GM19438 (cell line): ENCODE data around the gene OBSCN.

Experiments
- ATAC-seq: cut with Tn5 transposase; IDR thresholded peaks from one replicate; pipeline ENCODE4 v1.9.1; 2021; ENCODE audit warnings: low read depth; ENCODE audit not compliant: unreplicated experiment

The OBSCN gene

DNA sequence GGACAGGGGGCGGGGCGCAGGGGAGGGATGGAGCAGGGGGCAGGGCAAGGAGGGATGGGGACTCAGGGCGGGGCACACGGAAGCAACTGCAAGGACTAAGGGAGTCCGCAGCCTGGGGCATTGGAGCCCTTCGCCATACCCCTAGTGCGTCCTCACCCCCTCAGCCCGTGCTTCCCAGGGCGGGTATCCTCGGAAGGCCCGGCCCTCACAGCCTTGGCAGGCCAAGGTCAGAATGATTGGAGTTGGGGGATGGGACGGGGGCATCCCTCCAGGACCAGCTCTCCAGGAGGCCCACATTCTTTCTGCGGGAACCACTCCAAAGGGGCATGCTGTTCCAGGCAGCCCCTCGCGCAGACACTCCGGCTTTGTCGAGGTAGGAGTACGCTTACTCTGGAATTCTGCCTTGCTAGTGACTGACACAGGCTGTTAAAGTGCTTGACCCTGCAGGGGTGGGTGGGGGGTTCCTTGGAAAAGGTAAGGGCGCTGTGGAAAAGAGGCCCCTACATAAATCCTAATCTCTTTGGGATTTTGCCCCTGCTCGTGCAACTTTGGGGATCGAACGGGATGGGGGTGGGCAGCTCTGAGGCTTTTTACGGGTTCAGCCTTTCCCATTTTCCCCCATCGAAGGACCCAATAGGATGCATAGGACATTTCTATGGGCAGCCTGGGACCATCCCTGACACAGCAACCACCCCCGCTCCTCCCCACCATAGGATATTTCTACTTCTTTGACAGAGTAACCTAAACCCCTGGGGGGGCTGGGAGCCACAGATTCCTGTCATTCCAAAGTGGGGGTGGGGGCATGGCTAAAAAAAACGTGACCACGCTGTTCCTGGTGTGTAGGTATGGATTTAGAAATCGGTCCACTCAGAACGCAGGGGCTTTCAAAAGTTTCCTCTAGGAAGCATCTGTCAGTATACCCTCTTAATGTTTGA lies 199.5 kb downstream of the OBSCN start:
- peak; percentile 31 for ATAC-seq

GRCh38 chr1:228408041-228408868 lies 200.4 kb downstream of the OBSCN start:
- no peak for ATAC-seq

DNA sequence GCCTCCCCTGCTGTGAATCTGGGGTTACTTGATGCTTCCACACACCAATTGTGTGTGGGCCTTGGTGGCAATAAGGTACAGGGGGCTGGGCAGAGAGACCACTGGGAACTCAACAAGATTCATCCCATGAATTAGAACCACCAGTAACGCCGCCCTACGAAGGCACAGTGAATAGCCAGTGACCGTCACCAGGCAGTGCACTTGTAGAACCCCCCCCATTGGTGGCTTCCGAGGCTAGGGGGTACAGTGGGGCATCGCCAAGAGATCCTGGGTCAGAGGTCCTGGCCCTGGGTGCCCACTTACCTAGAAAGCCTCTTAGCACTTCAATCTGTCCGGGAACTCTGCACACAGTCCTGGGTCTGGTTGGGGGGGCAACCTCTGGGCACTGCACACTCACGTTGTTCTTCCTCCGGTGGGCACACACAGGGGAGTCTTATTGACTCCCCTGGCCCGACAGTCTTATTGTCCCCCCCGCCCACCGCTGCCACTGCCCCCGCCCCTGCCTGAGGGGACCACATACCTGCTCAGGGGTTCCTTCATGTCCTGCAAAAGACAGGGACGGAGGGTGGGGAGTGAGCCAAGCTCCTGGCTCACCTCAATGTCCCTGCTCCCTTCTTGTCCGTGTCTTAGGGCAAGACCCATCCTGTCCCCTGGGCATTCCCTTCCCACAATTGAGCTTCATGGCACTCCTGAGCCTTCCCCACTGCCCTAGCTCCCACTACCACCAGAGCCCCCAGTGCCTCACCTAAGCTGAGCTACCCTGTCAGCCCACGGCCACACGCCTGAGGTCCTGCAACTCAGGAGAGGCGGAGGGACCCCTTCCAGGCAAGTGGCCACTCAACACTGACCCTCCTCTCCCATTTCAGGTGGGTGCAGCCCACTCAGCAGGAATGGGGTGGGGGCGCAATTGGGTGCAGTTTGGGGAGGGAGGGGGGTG lies 201.3 kb downstream of the OBSCN start:
- no peak for ATAC-seq

DNA sequence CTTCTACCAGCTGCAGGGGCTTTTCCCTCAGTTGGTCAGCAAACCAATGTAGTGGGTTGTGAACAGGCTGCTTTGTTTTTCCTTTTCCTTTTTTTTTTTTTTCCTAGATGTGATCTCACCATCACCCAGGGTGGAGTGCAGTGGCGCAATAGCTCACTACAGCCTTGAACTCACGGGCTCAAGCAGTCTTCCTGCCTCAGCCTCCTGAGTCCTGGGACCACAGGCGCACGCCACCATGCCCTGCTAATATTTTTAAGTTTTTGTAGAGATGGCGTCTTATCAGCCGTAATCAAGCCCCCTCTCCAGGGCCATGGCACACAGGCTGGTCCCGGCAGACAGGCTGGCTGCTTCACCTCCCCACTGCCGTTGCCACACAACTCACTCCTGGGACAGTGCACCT lies 202.2 kb downstream of the OBSCN start:
- no peak for ATAC-seq

GRCh38 chr1:228410671-228411070 lies 202.8 kb downstream of the OBSCN start:
- no peak for ATAC-seq

- ATAC-seq = no peak
These were observed 203.3 kb downstream of the OBSCN start for GRCh38 chr1:228411121-228411520.

- no peak for ATAC-seq
These were observed 203.9 kb downstream of the OBSCN start for GRCh38 chr1:228411548-228412430.

DNA sequence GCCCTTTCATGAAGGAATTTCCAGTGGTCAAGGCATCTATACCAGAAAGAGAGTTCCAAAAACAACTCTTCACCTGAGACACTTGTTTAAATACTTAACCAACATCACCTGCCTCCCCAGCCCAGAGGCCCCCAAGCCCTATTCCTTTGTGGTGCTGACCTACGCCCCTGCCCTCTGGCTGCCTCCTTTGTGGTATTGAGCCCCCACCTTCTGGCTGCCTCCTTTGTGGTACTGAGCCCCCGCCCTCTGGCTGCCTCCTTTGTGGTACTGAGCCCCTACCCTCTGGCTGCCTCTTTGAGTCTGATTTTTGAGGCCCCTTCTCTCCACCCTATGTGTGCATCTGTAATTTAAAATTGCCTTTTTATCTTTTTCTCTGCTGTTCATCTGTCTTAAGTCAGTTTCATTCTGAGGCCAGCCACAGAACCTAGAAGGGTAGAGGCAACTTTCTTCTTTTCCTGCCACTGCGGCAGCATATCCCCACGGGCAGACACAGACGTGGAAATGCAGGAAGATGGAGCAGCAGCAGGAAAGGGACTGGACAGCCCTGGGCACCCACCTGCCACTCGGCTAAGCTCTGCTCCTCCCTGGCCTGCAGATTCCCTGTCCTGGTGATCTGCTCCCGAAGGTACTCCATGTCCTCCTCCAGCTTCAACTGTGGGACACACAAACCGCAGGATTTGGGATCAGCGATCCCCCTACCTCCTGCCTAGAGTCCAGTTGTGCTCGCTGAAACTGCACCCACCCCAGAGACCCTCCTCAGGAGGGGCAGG lies 205.6 kb downstream of the OBSCN start:
- ATAC-seq = no peak

DNA sequence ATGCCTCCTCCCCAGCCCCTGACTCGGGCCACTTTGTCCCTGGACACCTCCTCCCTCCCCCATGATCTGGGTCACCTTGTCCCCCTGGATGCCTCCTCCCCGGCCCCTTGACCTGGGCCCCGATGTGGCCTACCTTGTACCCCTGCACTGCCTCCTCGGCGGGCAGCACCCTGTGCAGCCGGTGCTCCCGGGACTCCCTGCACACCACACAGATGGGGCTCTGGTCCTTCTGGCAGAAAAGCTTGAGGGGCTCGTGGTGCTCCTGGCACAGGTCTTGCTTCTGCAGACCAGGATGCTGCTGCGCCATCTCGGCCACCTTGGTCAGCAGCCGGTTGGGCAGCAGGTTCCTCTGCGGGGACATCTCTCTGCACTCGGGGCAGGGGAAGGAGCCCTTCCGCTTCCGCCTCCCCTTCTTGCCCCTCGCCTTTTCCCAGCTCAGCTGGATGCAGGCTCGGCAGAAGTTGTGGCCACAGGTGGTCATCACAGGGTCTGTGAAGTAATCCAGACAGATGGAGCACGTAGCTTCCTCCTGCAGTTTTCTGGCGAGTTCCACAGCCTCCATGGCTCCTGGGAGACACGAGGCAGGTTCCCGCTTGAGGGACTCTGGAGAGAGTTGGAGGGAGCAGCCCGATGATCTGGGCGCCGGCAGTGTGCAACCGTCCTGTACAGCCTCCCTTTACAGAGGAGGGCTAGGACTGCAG lies 206.8 kb downstream of the OBSCN start:
- ATAC-seq = no peak

GRCh38 chr1:228415221-228415620 lies 207.4 kb downstream of the OBSCN start:
- ATAC-seq = no peak

GRCh38 chr1:228415853-228416216 lies 208.0 kb downstream of the OBSCN start:
- no peak for ATAC-seq

DNA sequence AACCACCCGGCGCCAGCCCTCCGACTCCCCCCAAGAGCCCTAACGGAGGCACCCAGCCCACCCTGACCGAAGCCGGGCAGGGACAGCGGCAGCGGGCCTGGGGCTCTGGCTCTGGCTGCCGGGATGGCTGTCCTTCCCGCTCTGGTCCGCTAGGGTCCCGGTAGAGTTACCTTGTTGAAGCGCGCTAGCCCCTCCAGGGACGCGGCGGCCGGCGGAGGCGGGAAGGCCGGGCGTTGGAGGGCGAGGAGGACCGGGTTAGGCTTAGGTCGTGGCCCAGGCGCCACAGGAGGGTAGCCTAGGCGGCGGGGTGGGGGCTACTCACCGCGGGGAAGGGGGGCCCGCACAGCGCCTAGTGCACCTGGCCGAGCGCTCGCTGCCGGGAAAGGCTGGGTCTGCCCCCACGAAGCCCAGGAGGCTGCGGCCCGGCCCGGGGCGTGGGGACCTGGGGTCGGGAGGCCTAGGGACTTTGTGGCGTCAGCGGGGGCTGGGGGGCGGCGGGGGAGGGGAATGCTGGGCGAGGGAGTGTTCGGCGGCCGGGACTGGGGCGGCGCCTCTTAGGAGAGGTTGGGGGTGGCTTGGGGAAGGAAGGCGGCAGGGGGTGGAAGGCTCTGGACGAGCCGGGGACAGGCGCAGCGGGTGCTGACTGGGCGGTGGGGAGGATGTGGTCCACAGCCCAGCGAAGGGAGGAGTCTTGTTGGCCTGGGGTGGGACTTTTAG lies 208.5 kb downstream of the OBSCN start, which contains the start of gene TRIM17:
TRIM17 (minus strand) TSS at position 645 of the 717 bp plus-strand sequence. CDS start 1,789 bp downstream, outside the sequence.
- ATAC-seq = no peak

GRCh38 chr1:228417061-228417460 lies 209.2 kb downstream of the OBSCN start:
- ATAC-seq = no peak

GRCh38 chr1:228417483-228418203 lies 209.8 kb downstream of the OBSCN start:
- no peak for ATAC-seq

- no peak for ATAC-seq
These were observed 213.4 kb downstream of the OBSCN start for GRCh38 chr1:228420968-228421826.
